ENCODE measurements around the gene GAN.

DNA sequence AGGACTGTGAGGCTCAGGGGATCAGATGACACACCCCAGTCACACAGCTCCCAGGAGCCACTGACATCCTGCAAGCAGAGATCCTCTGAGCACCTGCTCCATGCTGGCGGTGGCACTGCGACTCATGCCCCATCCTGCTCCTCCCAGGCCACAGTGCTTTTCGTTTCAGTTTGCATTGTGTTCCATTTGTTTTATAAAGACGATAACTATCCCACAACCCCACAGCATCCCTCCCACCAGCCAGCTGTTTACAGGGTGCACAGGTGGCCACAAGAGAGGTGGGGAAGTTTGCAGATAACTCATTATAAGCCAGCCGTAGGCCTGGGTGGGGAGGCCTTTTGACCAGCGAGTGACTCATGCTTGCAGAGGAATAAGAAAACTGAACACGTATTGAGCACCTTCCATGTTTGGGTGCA is 48.1 kb upstream of the GAN start:
- TF ChIP-seq, protein P1, sequence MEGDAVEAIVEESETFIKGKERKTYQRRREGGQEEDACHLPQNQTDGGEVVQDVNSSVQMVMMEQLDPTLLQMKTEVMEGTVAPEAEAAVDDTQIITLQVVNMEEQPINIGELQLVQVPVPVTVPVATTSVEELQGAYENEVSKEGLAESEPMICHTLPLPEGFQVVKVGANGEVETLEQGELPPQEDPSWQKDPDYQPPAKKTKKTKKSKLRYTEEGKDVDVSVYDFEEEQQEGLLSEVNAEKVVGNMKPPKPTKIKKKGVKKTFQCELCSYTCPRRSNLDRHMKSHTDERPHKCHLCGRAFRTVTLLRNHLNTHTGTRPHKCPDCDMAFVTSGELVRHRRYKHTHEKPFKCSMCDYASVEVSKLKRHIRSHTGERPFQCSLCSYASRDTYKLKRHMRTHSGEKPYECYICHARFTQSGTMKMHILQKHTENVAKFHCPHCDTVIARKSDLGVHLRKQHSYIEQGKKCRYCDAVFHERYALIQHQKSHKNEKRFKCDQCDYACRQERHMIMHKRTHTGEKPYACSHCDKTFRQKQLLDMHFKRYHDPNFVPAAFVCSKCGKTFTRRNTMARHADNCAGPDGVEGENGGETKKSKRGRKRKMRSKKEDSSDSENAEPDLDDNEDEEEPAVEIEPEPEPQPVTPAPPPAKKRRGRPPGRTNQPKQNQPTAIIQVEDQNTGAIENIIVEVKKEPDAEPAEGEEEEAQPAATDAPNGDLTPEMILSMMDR (IDR thresholded peaks at IDR 0.05 in 4 of 5, conservative IDR thresholded peaks at IDR 0.05 in 1 of 5): no peak
- no peak for TF ChIP-seq POLR2A (IDR thresholded peaks at IDR 0.05)
